HUES48 (cell line): ENCODE measurements around the gene ATF7IP2.
"Not testable (repeated sequence)": the region's sequence is repeated elsewhere in the genome, so short reads cannot be mapped to it uniquely, and the experiment has no call there.

Experiments
- H3K27ac ChIP-seq: one replicate; pipeline ENCODE4 v1.7.0; 2013; ENCODE audit warnings: low read depth, low read length, inconsistent platforms
- H3K27me3 ChIP-seq: 2 replicates; pipeline ENCODE4 v1.6.1; 2013; ENCODE audit warnings: mild to moderate bottlenecking, low read length; ENCODE audit not compliant: control insufficient read depth, insufficient read depth
- H3K36me3 ChIP-seq: 2 replicates; pipeline ENCODE4 v1.6.1; 2013; ENCODE audit warnings: low read length; ENCODE audit not compliant: control insufficient read depth, insufficient read depth
- H3K4me1 ChIP-seq: 2 replicates; pipeline ENCODE4 v1.6.1; 2013; ENCODE audit warnings: mild to moderate bottlenecking, low read length; ENCODE audit not compliant: control insufficient read depth, insufficient read depth
- H3K4me3 ChIP-seq: 2 replicates; pipeline ENCODE4 v1.5.1; 2013; ENCODE audit warnings: mild to moderate bottlenecking, low read depth, low read length
- H3K9ac ChIP-seq: 2 replicates; pipeline ENCODE4 v1.6.1; 2013; ENCODE audit warnings: mild to moderate bottlenecking, low read depth, low read length, moderate library complexity
- H3K9me3 ChIP-seq: 2 replicates; pipeline ENCODE4 v1.6.1; 2013; ENCODE audit warnings: low read length; ENCODE audit not compliant: control insufficient read depth, insufficient read depth

Gene ATF7IP2

DNA sequence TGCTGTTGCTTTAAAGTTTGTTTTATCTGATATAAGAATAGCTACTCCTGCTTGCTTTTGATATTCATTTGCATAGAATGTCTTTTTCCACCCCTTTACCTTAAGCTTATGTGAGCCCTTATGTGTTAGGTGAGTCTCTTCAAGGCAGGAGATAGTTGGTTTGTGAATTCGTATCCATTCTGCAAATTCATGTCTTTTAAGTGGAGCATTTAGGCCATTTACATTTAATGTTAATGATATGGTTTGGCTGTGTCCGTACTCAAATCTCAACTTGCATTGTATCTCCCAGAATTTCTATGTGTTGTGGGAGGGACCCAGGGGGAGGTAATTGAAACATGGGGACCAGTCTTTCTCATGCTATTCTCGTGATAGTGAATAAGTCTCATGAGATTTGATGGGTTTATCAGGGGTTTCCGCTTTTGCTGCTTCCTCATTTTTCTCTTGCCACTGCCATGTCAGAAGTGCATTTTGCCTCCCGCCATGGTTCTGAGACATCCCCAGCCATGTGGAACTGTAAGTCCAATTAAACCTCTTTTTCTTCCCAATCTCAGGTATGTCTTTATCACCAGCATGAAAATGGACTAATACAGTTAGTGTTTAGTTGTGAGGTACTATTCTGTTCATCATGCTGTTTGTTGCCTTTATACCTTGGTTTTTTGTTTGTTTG lies 27.2 kb downstream of the ATF7IP2 start:
- Histone ChIP-seq H3K27me3 (no peaks in the 10 kb centered on the region), H3K36me3 (no peaks in the 10 kb centered on the region; the same call in 1 of the 2 replicates), H3K4me3 (no peak overlapping the region), H3K4me1 (no peaks in the 10 kb centered on the region), H3K9ac (no peak overlapping the region), H3K27ac (no peak overlapping the region), H3K9me3 (peaks cover 60% of the 10 kb centered on the region)

- not testable (repeated sequence) for H3K36me3 ChIP-seq, H3K27ac ChIP-seq, H3K9ac ChIP-seq, H3K4me3 ChIP-seq, H3K4me1 ChIP-seq, H3K27me3 ChIP-seq
- H3K9me3 ChIP-seq = peaks cover 46% of the 10 kb centered on the region
Observed at GRCh38 chr16:10418204-10418603, 32.3 kb downstream of the ATF7IP2 start.

- Histone ChIP-seq H3K9ac (no peak overlapping the region), H3K27ac (no peak overlapping the region), H3K9me3 (peaks cover 41% of the 10 kb centered on the region), H3K4me3 (no peak overlapping the region), H3K4me1 (no peaks in the 10 kb centered on the region), H3K36me3 (peaks cover 7% of the 10 kb centered on the region), H3K27me3 (no peaks in the 10 kb centered on the region)
Observed at GRCh38 chr16:10419701-10420100, 33.8 kb downstream of the ATF7IP2 start.

DNA sequence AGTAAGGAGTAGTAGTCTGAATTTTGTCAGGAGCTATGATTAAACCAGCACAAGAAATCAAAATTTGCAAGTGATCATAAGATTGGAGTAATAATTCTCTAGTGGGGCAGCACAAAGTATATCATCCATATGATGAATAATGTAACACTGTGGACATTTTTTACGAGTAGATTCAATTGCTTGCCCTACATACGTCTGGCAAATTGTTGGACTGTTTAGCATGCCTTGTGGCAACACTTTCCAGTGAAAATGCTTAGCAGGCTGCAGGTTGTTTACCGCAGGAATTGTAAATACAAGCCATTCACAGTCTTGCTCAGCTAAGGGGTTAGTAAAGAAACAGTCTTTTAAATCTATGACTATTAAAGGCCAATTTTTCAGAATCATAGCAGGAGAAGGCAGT lies 35.7 kb downstream of the ATF7IP2 start:
- Histone ChIP-seq H3K9ac (no peak overlapping the region), H3K27ac (no peak overlapping the region), H3K9me3 (peaks cover 24% of the 10 kb centered on the region), H3K27me3 (no peaks in the 10 kb centered on the region), H3K4me3 (no peak overlapping the region), H3K36me3 (peaks cover 7% of the 10 kb centered on the region), H3K4me1 (no peaks in the 10 kb centered on the region)

- no peak overlapping the region for H3K4me3 ChIP-seq
- H3K9me3 ChIP-seq = no peaks in the 10 kb centered on the region
- no peak overlapping the region for H3K9ac ChIP-seq
- H3K4me1 ChIP-seq = no peaks in the 10 kb centered on the region
- no peaks in the 10 kb centered on the region for H3K27me3 ChIP-seq
- no peak overlapping the region for H3K27ac ChIP-seq
- H3K36me3 ChIP-seq = peaks cover 37% of the 10 kb centered on the region
Observed at GRCh38 chr16:10428433-10429168, 42.7 kb downstream of the ATF7IP2 start.

DNA sequence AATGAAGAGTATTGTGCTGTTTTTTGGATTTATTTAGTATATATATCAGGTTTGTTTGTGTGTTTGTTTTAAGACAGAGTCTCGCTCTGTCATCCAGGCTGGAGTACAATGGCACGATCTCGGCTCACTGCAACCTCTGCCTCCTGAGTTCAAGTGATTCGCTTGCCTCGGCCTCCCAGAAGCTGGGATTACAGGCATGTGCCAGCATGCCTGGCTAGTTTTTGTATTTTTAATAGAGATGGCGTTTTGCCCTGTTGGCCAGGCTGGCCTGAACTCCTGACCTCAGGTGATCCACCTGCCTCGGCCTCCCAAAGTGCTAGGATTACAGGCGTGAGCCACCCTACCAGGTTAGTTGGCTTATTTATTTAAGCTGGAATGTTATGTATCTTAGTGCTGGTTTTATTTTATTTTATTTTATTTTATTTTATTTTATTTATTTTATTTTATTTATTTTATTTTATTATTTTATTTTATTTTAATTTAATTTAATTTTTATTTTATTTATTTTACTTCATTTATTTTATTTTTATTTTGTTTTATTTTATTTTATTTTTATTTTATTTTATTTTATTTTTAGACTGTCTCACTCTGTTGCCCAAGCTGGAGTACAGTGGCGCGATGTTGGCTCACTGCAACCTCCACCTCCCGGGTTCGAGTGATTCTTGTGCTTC lies 43.6 kb downstream of the ATF7IP2 start:
- H3K36me3 ChIP-seq = peaks cover 45% of the 10 kb centered on the region
- not testable (repeated sequence) for H3K9me3 ChIP-seq, H3K27me3 ChIP-seq, H3K9ac ChIP-seq, H3K4me1 ChIP-seq, H3K27ac ChIP-seq, H3K4me3 ChIP-seq

DNA sequence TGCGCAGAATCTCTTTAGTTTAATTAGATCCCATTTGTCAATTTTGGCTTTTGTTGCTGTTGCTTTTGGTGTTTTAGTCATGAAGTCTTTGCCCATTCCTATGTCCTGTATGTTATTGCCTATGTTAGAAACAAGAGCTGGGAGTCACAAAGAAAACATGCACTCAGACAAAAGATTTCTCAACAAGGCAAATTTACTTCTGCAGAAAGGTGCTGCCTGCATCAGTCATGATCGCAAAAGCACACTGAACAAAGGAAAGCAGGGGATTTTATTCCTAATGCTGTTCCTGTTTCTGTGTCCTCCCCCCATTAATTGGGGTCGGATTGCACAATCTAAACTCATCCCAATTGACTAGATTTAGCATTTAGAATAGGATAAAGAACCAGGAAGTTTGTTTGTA lies 55.9 kb downstream of the ATF7IP2 start:
- H3K36me3 ChIP-seq = peaks cover 72% of the 10 kb centered on the region
- H3K27me3 ChIP-seq = no peaks in the 10 kb centered on the region
- H3K9ac ChIP-seq = no peak overlapping the region
- H3K27ac ChIP-seq = no peak overlapping the region
- no peaks in the 10 kb centered on the region for H3K4me1 ChIP-seq
- H3K9me3 ChIP-seq = peaks cover 36% of the 10 kb centered on the region
- H3K4me3 ChIP-seq = no peak overlapping the region

- Histone ChIP-seq H3K36me3 (peaks cover 53% of the 10 kb centered on the region), H3K9me3 (peaks cover 31% of the 10 kb centered on the region), H3K9ac (no peak overlapping the region), H3K27me3 (no peaks in the 10 kb centered on the region), H3K27ac (no peak overlapping the region), H3K4me1 (no peaks in the 10 kb centered on the region), H3K4me3 (no peak overlapping the region)
Observed at GRCh38 chr16:10447289-10447688, 61.4 kb downstream of the ATF7IP2 start.

GRCh38 chr16:10452208-10453158 lies 66.6 kb downstream of the ATF7IP2 start:
- peaks cover 12% of the 10 kb centered on the region for H3K36me3 ChIP-seq
- H3K9ac ChIP-seq, H3K27me3 ChIP-seq, H3K27ac ChIP-seq, H3K4me1 ChIP-seq, H3K4me3 ChIP-seq, H3K9me3 ChIP-seq: not testable (repeated sequence)

- no peak overlapping the region for H3K9ac ChIP-seq
- H3K9me3 ChIP-seq = no peaks in the 10 kb centered on the region
- H3K27me3 ChIP-seq = no peaks in the 10 kb centered on the region
- no peaks in the 10 kb centered on the region for H3K4me1 ChIP-seq
- no peak overlapping the region for H3K4me3 ChIP-seq
- peaks cover 11% of the 10 kb centered on the region; the same call in 1 of the 2 replicates for H3K36me3 ChIP-seq
- no peak overlapping the region for H3K27ac ChIP-seq
Observed at GRCh38 chr16:10453159-10453510, 67.3 kb downstream of the ATF7IP2 start.
